Adrenal gland (tissue), 5 donors: ENCODE results near the gene GANC.
"Not testable (repeated sequence)": the region's sequence is repeated elsewhere in the genome, so short reads cannot be mapped to it uniquely, and the experiment has no call there.

Source experiments
- CTCF ChIP-seq, 6 experiments: fragments of 450-650 bp in 4 of 6; fragments of 200-600 bp in 2 of 6; sonication (generic) in 1 of 6; IDR thresholded peaks; 1 replicate in 5 of 6; 2 replicates in 1 of 6; pipeline versions ENCODE4 v1.5.1 to v1.8.0; 2016 to 2021; ENCODE audit warnings: antibody characterized with exemption in 6 of 6, mild to moderate bottlenecking in 2 of 6, moderate library complexity in 1 of 6
- POLR2A ChIP-seq, 2 donors: fragments of 450-650 bp; IDR thresholded peaks; one replicate each; pipeline ENCODE4 v1.6.1; 2017; ENCODE audit warnings: antibody characterized with exemption in 2 of 2, mild to moderate bottlenecking in 2 of 2, moderate library complexity in 1 of 2
- donor health status: DM: no; HTN: no; CAD: no.

- TF ChIP-seq CTCF, POLR2A (IDR thresholded peaks at IDR 0.05): not testable (repeated sequence)
Observed at GRCh38 chr15:42316282-42316805, 43.3 kb downstream of the GANC start.
